Ascending aorta (tissue), 2 donors: ENCODE measurements around the gene MEF2C. TPM values are rescaled to one million over a fixed set of nuclear protein-coding genes. Genes with fewer than 3 reads are reported as not detected.

Source experiments
- DNase-seq, 2 donors: peaks; one replicate each; pipeline ENCODE4 v3.0.0-alpha.2; 2019; ENCODE audit warnings: low spot score in 2 of 2
- H3K27ac ChIP-seq, 2 donors: fragments of 200-600 bp; sonication (generic); one replicate each; pipeline ENCODE4 v1.5.1; 2016 to 2017; ENCODE audit warnings: mild to moderate bottlenecking in 1 of 2
- H3K27me3 ChIP-seq: fragments of 200-600 bp; sonication (generic); one replicate; pipeline ENCODE4 v1.5.1; 2017
- H3K36me3 ChIP-seq, 2 donors: fragments of 200-600 bp; sonication (generic); one replicate each; pipeline ENCODE4 v1.5.1; 2016
- H3K4me1 ChIP-seq, 2 donors: fragments of 200-600 bp; sonication (generic); one replicate each; pipeline ENCODE4 v1.5.1; 2016 to 2017; ENCODE audit warnings: mild to moderate bottlenecking in 1 of 2
- H3K4me3 ChIP-seq, 2 donors: fragments of 200-600 bp; sonication (generic); one replicate each; pipeline ENCODE4 v1.5.1; 2016 to 2017; ENCODE audit warnings: mild to moderate bottlenecking in 1 of 2
- H3K9me3 ChIP-seq, 2 donors: fragments of 200-600 bp; sonication (generic); one replicate each; pipeline ENCODE4 v1.5.1; 2016
- CTCF ChIP-seq, 3 experiments: fragments of 200-600 bp in 2 of 3; fragments of 450-650 bp in 1 of 3; sonication (generic) in 2 of 3; IDR thresholded peaks; one replicate each; pipeline ENCODE4 v1.5.1; 2016 to 2019; ENCODE audit warnings: antibody characterized with exemption in 3 of 3, mild to moderate bottlenecking in 1 of 3, moderate library complexity in 1 of 3
- intact Hi-C: fragments of 100-400 bp; cut with DNase I; formaldehyde crosslinking; loops from one replicate; pipeline ENCODE4 v1.15.1; 2023
- total RNA-seq: library from RNA; depleted of rRNA; stranded (reverse); fragments of >200 nt; gene quantifications from one replicate; pipeline ENCODE4 v1.1.0, GENCODE V29; 2016

Gene MEF2C
- total RNA-seq, 1 donor from 2014 or later, result 138 TPM

DNA sequence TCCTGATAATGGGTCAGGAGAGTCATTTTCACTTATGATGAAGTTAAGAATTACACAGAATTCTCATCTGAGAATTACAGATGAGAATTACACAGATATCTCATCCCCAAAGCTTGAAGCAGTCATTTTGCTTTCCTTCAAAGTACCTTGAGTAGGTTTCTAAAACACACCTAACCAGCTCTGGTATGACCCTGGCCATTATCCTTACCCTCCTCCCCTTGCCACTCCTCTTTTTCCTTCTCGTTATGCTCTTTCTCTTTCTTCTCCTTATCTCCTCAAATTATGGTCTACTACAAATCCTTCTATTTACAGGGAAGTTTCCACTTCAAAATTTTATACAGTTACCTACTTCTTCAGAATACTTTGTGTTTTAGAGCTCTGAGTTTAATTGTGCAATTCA lies 44.5 kb downstream of the MEF2C start:
- no peaks in the 10 kb centered on the region for H3K27me3 ChIP-seq
- no peaks in the 10 kb centered on the region for H3K36me3 ChIP-seq
- peaks cover 3 to 38% of the 10 kb centered on the region in 2 donors for H3K4me1 ChIP-seq
- peak overlapping the region; percentile 88 to 91 for H3K27ac ChIP-seq
- no peak for DNase-seq
- intact Hi-C loops, result no loop called here
- no peaks in the 10 kb centered on the region for H3K9me3 ChIP-seq
- TF ChIP-seq CTCF (IDR thresholded peaks at IDR 0.05), result no peak
- no peak overlapping the region for H3K4me3 ChIP-seq

DNA sequence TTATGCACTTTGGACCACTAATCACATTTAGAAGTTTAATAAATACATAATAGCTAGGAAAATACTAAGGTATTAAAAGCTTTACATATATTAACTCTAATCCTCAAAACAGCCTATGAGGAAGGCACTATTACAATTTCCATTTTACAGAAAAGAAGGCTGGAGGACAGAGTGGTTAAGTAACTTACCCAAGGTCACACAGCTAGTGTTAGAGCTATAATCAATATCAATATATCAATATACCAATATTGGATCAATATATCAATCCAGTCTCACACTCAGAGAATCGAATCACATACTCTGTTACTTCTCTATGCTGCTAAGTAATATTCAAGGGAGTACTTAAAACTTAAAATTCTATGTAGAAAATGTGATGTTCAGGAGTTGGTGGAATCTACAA lies 45.2 kb downstream of the MEF2C start:
- peaks cover 3 to 41% of the 10 kb centered on the region in 2 donors for H3K4me1 ChIP-seq
- no peaks in the 10 kb centered on the region for H3K27me3 ChIP-seq
- no peak overlapping the region for H3K4me3 ChIP-seq
- no peaks in the 10 kb centered on the region for H3K36me3 ChIP-seq
- intact Hi-C loops, result loop anchor here (2.0 kb wide), 1 partner anchor 45 kb away; the partner anchor contains the start of gene MEF2C
- no peaks in the 10 kb centered on the region for H3K9me3 ChIP-seq
- no peak for TF ChIP-seq CTCF (IDR thresholded peaks at IDR 0.05)
- H3K27ac ChIP-seq, result peak overlapping the region; percentile 88 to 91
- DNase-seq, result no peak

DNA sequence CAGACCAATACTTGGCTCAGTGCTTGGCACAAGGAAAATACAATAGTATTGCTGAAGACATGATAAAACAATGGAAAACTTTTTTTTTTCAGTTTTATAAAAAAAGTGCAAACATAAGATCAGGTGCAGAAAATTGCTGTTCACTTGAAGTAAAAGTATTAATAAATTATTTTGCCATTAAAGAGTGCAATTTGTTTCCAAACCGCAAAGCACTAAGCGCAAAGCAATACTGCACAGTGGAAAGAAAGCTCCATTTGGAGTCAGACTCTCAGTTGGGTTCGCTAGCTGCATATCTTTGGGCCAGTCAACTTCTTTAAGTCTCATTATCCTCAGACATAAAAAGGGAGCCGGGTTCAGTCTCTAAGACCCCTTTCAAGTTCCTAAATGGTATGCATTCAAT lies 45.8 kb downstream of the MEF2C start:
- Histone ChIP-seq H3K27ac (peak overlapping the region; percentile 88 to 91), H3K27me3 (no peaks in the 10 kb centered on the region), H3K4me1 (peaks cover 3 to 47% of the 10 kb centered on the region in 2 donors), H3K9me3 (no peaks in the 10 kb centered on the region), H3K36me3 (no peaks in the 10 kb centered on the region), H3K4me3 (peak overlapping the region in 1 of 2 donors; percentile 58)
- TF ChIP-seq CTCF (IDR thresholded peaks at IDR 0.05), result no peak
- intact Hi-C loops, result loop anchor here (2.0 kb wide), 1 partner anchor 46 kb away; the partner anchor contains the start of gene MEF2C
- no peak for DNase-seq

DNA sequence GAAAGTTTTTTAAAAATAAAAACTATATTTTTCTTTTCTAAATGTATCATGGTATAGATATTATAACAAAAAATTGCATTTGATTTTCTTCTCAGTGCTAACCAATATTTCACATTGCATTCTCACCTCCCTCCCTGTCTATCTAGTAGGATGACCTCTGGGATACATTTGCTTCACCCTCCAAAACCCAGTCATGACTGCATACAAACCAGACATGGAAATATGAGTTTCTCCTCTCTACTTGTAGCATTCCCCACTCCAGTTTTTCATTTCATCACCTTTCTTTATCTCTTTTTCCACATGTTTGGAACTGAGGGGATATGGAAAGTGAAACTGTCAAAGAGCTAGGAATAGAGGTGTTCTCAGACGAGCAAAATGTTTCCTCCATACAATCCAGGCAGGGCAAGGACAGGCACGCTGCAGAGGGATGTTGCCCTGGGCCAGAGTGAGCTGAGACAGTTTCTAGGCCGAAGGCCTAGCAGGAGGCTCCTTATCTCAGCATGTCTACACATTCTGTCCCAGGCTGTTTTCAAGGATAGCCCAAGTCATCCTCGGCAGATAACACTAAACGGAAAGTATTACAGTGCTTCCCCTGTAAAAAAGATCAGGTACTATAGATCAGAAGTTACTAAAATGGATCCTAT lies 46.7 kb downstream of the MEF2C start:
- intact Hi-C loops, result loop anchor here (2.0 kb wide), 1 partner anchor 46 kb away; the partner anchor contains the start of gene MEF2C
- H3K36me3 ChIP-seq, result no peaks in the 10 kb centered on the region
- H3K4me1 ChIP-seq, result peaks cover 3 to 48% of the 10 kb centered on the region in 2 donors
- H3K27me3 ChIP-seq, result no peaks in the 10 kb centered on the region
- H3K4me3 ChIP-seq, result peak overlapping the region; percentile 44 to 58
- no peak for DNase-seq
- TF ChIP-seq CTCF (IDR thresholded peaks at IDR 0.05), result no peak
- H3K9me3 ChIP-seq, result no peaks in the 10 kb centered on the region
- H3K27ac ChIP-seq, result peak overlapping the region; percentile 88 to 91

- Histone ChIP-seq H3K36me3 (no peaks in the 10 kb centered on the region), H3K9me3 (no peaks in the 10 kb centered on the region), H3K27me3 (no peaks in the 10 kb centered on the region), H3K4me3 (no peak overlapping the region), H3K4me1 (peaks cover 3 to 48% of the 10 kb centered on the region in 2 donors), H3K27ac (peak overlapping the region; percentile 88 to 91)
- DNase-seq, result no peak
- intact Hi-C loops, result loop anchor here (5.0 kb wide), 1 partner anchor 118 kb away; no protein-coding TSS in a partner anchor
- no peak for TF ChIP-seq CTCF (IDR thresholded peaks at IDR 0.05)
These were observed 48.5 kb downstream of the MEF2C start for GRCh38 chr5:88834499-88834898.
